ENCODE data around the gene PACRG. TPM values are rescaled to one million over a fixed set of nuclear protein-coding genes. Genes with fewer than 3 reads are reported as not detected.

The PACRG gene
- total and polyA plus RNA-seq, 2 of the 8 experiments (the other 6 are each of a cell fraction or from before 2014, with no cell fraction given) = 0.44 to 0.54 TPM

GRCh38 chr6:163311830-163312229 lies 584.1 kb downstream of the PACRG start:
- Histone ChIP-seq H3K4ac (replicated peaks; ENCODE audit: insufficient read length, low read depth, low read length) (no peak overlapping the region), H3K36me3 (ENCODE audit: control insufficient read depth in 2 of 4, insufficient read depth in 4 of 4, low read length in 3 of 4) (no peaks in the 10 kb centered on the region), H3K9me3 (ENCODE audit: insufficient read depth in 2 of 2, low read depth in 1 of 2, low read length in 1 of 2) (no peaks in the 10 kb centered on the region), H3K56ac (replicated peaks; ENCODE audit: insufficient read length, low read depth, low read length) (no peak overlapping the region), H2BK12ac (ENCODE audit: low read depth, low read length) (no peak overlapping the region), H4K5ac (ENCODE audit: insufficient read length, low read depth, low read length) (no peak overlapping the region), H3K4me2 (ENCODE audit: insufficient read depth in 1 of 2, low read depth in 2 of 2, low read length in 2 of 2) (no peak overlapping the region), H3K27me3 (replicated peaks in 1 of 4; ENCODE audit: control insufficient read depth in 3 of 4, extremely low read depth in 1 of 4, insufficient read depth in 3 of 4, low read length in 3 of 4) (no peaks in the 10 kb centered on the region), H3K23me2 (ENCODE audit: low read depth, low read length) (no peaks in the 10 kb centered on the region), H3K14ac (ENCODE audit: insufficient read length) (no peak overlapping the region), H3K4me1 (replicated peaks in 1 of 4; ENCODE audit: control insufficient read depth in 3 of 4, insufficient read depth in 4 of 4, low read length in 3 of 4) (no peaks in the 10 kb centered on the region), H3K23ac (ENCODE audit: insufficient read length) (no peak overlapping the region), H2AK5ac (ENCODE audit: low read depth, low read length) (no peak overlapping the region), H3K79me2 (ENCODE audit: control insufficient read depth in 1 of 2, insufficient read depth in 2 of 2, low read length in 2 of 2) (no peaks in the 10 kb centered on the region), H4K8ac (ENCODE audit: extremely low read depth, insufficient read depth, low read length) (no peak overlapping the region), H2BK20ac (ENCODE audit: low read length) (no peak overlapping the region), H4K91ac (replicated peaks; ENCODE audit: insufficient read length, low read length) (no peak overlapping the region), H3K9ac (replicated peaks in 1 of 4; ENCODE audit: extremely low read depth in 1 of 4, low read depth in 3 of 4, low read length in 3 of 4) (no peak overlapping the region), H2BK120ac (replicated peaks; ENCODE audit: low read depth, low read length) (no peak overlapping the region), H2BK15ac (ENCODE audit: low read length) (no peak overlapping the region), H2BK5ac (ENCODE audit: low read depth, low read length) (no peak overlapping the region), H2AFZ (ENCODE audit: low read length) (no peak overlapping the region), H3K18ac (ENCODE audit: extremely low read depth, low read length) (no peak overlapping the region), H4K20me1 (replicated peaks in 1 of 2; ENCODE audit: control insufficient read depth in 1 of 2, insufficient read depth in 2 of 2, low read length in 2 of 2) (no peaks in the 10 kb centered on the region), H3K4me3 (ENCODE audit: extremely low read depth in 1 of 4, insufficient read depth in 2 of 4, low read depth in 3 of 4, low read length in 4 of 4) (no peak overlapping the region), H3K27ac (ENCODE audit: low read depth, low read length) (no peak overlapping the region), H3K79me1 (ENCODE audit: low read depth, low read length) (no peaks in the 10 kb centered on the region)
- no peak for FAIRE-seq
- ChIA-PET POLR2A (ENCODE audit: partially characterized antibody) (interaction anchor here (1.3 kb wide), 1 partner anchor 9 kb away, joined by 3 read pairs; no protein-coding TSS in a partner anchor), CTCF (ENCODE audit: partially characterized antibody) (interaction anchor here (0.6 to 1.3 kb wide), 3 partner anchors 10 to 798 kb away, joined by 3 to 4 read pairs (median 3); no protein-coding TSS in a partner anchor)
- no peak for TF ChIP-seq CEBPB (IDR thresholded peaks at IDR 0.05; ENCODE audit: low read depth, low read length)
- TF ChIP-seq TAF7 (optimal IDR thresholded peaks at IDR 0.05; ENCODE audit: borderline replicate concordance, low read depth, low read length) = no peak
- TF ChIP-seq ZNF274 (IDR thresholded peaks at IDR 0.05; ENCODE audit: borderline replicate concordance, extremely low read depth, low read length) = no peak
- no peak for TF ChIP-seq CBX8 (IDR thresholded peaks at IDR 0.05; ENCODE audit: borderline replicate concordance, low read depth, low read length)
- TF ChIP-seq FOSL1 (IDR thresholded peaks at IDR 0.05; ENCODE audit: insufficient read depth, low read depth, low read length) = no peak
- no peak for TF ChIP-seq CHD1 (IDR thresholded peaks at IDR 0.05; ENCODE audit: low read depth, low read length)
- no peak for TF ChIP-seq SUZ12 (IDR thresholded peaks at IDR 0.05; ENCODE audit: low read length)
- no peak for TF ChIP-seq NANOG (IDR thresholded peaks at IDR 0.05; ENCODE audit: insufficient read depth, low read depth, low read length, poor library complexity, severe bottlenecking)
- no peak for TF ChIP-seq BACH1 (IDR thresholded peaks at IDR 0.05; ENCODE audit: low read length)
- no peak for TF ChIP-seq CBX5 (IDR thresholded peaks at IDR 0.05; ENCODE audit: low read depth, low read length)
- WGBS, 2 experiments (ENCODE audit: extremely low coverage in 1 of 2, insufficient coverage in 1 of 2, insufficient read length in 1 of 2, insufficient replicate concordance in 2 of 2, low coverage in 1 of 2, low lambda C conversion rate in 2 of 2, missing lambda C conversion rate in 1 of 2) = 90% methylated on average over 3 of the region's 3 CpGs; no CpG with 5 or more reads in 1 of the 2 experiments
- DNase-seq (ENCODE audit: low read depth in 1 of 2, low spot score in 2 of 2) = no peak
